Right lobe of liver (tissue), 4 donors: ENCODE results near the gene POLL.

Source experiments
- CTCF ChIP-seq, 4 donors: fragments of 200-600 bp in 3 of 4; fragments of 450-650 bp in 1 of 4; IDR thresholded peaks; one replicate each; pipeline versions ENCODE4 v1.5.1 to v1.8.0; 2016 to 2022; ENCODE audit warnings: antibody characterized with exemption in 4 of 4, mild to moderate bottlenecking in 2 of 4
- POLR2A ChIP-seq: fragments of 450-650 bp; IDR thresholded peaks from one replicate; pipeline ENCODE4 v1.6.1; 2017; ENCODE audit warnings: antibody characterized with exemption, mild to moderate bottlenecking
- donor health status: DM: no; HTN: no; CAD: no.
- donor health status: DM: no; HTN: no; CAD: no.
- donor health status: DM: no; HTN: yes; CAD: no.

GRCh38 chr10:101577121-101577871 lies 10.8 kb downstream of the POLL start:
- no peak for TF ChIP-seq CTCF (IDR thresholded peaks at IDR 0.05)
- no peak for TF ChIP-seq POLR2A
